ENCODE results near the gene ICA1L.

DNA sequence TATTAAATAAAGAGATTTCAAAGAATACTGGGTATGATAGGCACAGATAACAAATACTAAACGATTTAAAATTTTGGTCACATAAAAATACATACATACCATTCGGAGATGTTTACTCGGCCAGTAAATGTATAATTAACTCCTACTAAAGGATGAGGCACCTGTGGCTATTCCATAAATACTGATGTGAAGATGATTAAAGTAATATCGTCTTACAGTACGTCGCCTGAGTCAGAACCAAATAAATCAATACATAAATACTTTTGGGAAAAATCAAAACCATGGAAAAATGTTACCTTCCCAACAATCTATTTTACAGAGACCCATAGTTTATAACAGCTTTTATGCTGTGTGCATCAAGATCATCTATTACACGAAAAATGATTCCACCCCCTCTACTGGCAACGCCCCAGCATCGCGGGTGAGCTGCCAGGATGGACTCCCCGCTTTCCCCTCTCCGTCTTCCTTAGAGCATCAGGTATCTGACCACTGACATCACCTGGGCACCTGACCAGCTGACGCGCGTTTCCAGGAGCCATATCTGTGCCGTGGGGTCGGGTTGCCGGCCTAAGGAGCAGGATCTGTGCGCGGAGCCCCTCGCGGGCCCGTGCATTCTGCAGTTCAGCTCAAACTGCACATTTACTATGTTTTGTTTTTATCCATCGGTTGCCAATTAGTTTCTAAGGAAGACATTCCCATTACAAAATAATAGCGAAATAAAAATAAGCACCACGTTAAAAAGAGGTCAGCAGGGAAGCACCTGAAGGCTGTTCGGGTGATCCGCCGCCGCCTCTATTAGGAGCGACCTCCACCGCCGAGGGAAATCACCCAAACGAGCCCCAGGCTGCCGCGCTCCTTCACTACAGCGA, 901 bp downstream of the ICA1L start:
- TF ChIP-seq CTCF (IDR thresholded peaks at IDR 0.05; ENCODE audit: insufficient read depth, low read length, poor library complexity, severe bottlenecking) (peak; percentile 69), EZH2phosphoT487 (conservative IDR thresholded peaks at IDR 0.05; ENCODE audit: low read length) (no peak)

Measured in SU-DHL-6 (cell line).